Neural progenitor cell (in vitro differentiated cells): Measurements from ENCODE around the gene PCSK4.

Source experiments
- CTCF ChIP-seq: fragments of 200-600 bp; sonication (generic); IDR thresholded peaks from 2 replicates; pipeline ENCODE4 v1.5.1; 2017; ENCODE audit warnings: antibody characterized with exemption, mild to moderate bottlenecking
- EZH2 ChIP-seq: fragments of 200-600 bp; sonication (generic); IDR thresholded peaks from 2 replicates; pipeline ENCODE4 v1.6.1; 2017; ENCODE audit warnings: antibody characterized with exemption, mild to moderate bottlenecking, moderate library complexity

DNA sequence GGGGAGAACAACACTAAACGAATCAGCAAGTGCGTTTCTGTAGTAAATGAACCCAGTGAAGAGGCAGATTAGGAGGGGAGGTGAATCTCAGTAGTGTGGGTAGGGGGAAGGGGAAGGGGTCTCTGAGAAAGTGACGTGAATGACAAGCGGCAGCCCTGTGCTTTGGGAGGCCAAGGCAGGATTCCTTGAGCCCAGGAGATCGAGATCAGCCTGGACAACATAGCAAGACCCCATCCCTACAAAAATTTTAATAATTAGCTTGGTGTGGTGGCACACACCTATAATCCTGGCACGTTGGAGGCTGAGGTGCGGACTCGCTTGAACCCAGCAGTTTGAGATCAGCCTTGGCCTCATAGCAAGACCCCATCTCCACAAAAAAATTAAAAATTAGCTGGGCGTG, 41.9 kb upstream of the PCSK4 start:
- TF ChIP-seq CTCF, result no peak
- TF ChIP-seq EZH2, result no peak
